Liver (tissue), 9 donors: Measurements from ENCODE around the gene PLCB1. TPM values are rescaled to one million over a fixed set of nuclear protein-coding genes. Genes with fewer than 3 reads are reported as not detected.

ENCODE experiments used
- DNase-seq: peaks from one replicate; pipeline ENCODE4 v3.0.0-alpha.2; 2017; ENCODE audit warnings: low spot score
- H3K27ac ChIP-seq, 2 donors: one replicate each; pipeline ENCODE4 v1.7.0; 2013; ENCODE audit warnings: inconsistent platforms in 2 of 2, low read length in 2 of 2, control low read depth in 1 of 2, low read depth in 1 of 2, mild to moderate bottlenecking in 1 of 2
- H3K27me3 ChIP-seq, 4 donors: one replicate each; pipeline versions ENCODE4 v1.6.1 to v1.7.0; 2013; ENCODE audit warnings: low read length in 3 of 4, inconsistent platforms in 1 of 4, mild to moderate bottlenecking in 1 of 4, moderate library complexity in 1 of 4; ENCODE audit not compliant: control insufficient read depth in 4 of 4, insufficient read depth in 4 of 4
- H3K36me3 ChIP-seq, 4 donors: one replicate each; pipeline versions ENCODE4 v1.6.1 to v1.7.0; 2013; ENCODE audit warnings: low read length in 3 of 4, mild to moderate bottlenecking in 3 of 4, low read depth in 1 of 4, moderate library complexity in 1 of 4; ENCODE audit not compliant: control insufficient read depth in 4 of 4, insufficient read depth in 3 of 4
- H3K4me1 ChIP-seq, 4 donors: one replicate each; pipeline versions ENCODE4 v1.6.1 to v1.7.0; 2013; ENCODE audit warnings: low read length in 3 of 4, mild to moderate bottlenecking in 3 of 4, moderate library complexity in 1 of 4; ENCODE audit not compliant: control insufficient read depth in 4 of 4, insufficient read depth in 4 of 4
- H3K4me3 ChIP-seq, 3 donors: one replicate each; pipeline versions ENCODE4 v1.6.1 to v1.7.0; 2013; ENCODE audit warnings: low read length in 3 of 3, control low read depth in 1 of 3, low read depth in 1 of 3, mild to moderate bottlenecking in 1 of 3
- H3K9ac ChIP-seq, 2 donors: one replicate each; pipeline ENCODE4 v1.7.0; 2013; ENCODE audit warnings: low read length in 2 of 2, mild to moderate bottlenecking in 2 of 2, moderate library complexity in 2 of 2, control low read depth in 1 of 2, low read depth in 1 of 2
- H3K9me3 ChIP-seq, 4 donors: one replicate each; pipeline versions ENCODE4 v1.6.1 to v1.7.0; 2013; ENCODE audit warnings: low read length in 3 of 4; ENCODE audit not compliant: control insufficient read depth in 4 of 4
- EGR1 ChIP-seq, 2 donors: IDR thresholded peaks; 2 replicates each; pipeline ENCODE4 v1.6.1; 2016 to 2018; ENCODE audit warnings: antibody characterized with exemption in 2 of 2, low read depth in 2 of 2
- FOXA1 ChIP-seq: IDR thresholded peaks from 2 replicates; pipeline ENCODE4 v1.6.1; 2016; ENCODE audit warnings: antibody characterized with exemption
- FOXA2 ChIP-seq: IDR thresholded peaks from 2 replicates; pipeline ENCODE4 v1.6.1; 2016; ENCODE audit warnings: antibody characterized with exemption
- GABPA ChIP-seq, 2 donors: IDR thresholded peaks in 1 of 2; conservative IDR thresholded peaks in 1 of 2; 2 replicates each; pipeline ENCODE4 v1.6.1; 2016; ENCODE audit warnings: antibody characterized with exemption in 2 of 2, mild to moderate bottlenecking in 1 of 2, moderate library complexity in 1 of 2
- HNF4A ChIP-seq, 2 donors: conservative IDR thresholded peaks; 2 replicates each; pipeline ENCODE4 v1.6.1; 2016; ENCODE audit warnings: antibody characterized with exemption in 2 of 2, mild to moderate bottlenecking in 2 of 2
- HNF4G ChIP-seq: IDR thresholded peaks from 2 replicates; pipeline ENCODE4 v1.6.1; 2016; ENCODE audit warnings: antibody characterized with exemption
- JUND ChIP-seq, 2 donors: IDR thresholded peaks; 2 replicates each; pipeline ENCODE4 v1.6.1; 2016; ENCODE audit warnings: antibody characterized with exemption in 2 of 2
- MAX ChIP-seq: IDR thresholded peaks from 2 replicates; pipeline ENCODE4 v1.6.1; 2016; ENCODE audit warnings: antibody characterized with exemption
- NR2F2 ChIP-seq: IDR thresholded peaks from 2 replicates; pipeline ENCODE4 v1.6.1; 2016; ENCODE audit warnings: antibody characterized with exemption
- RAD21 ChIP-seq, 2 donors: IDR thresholded peaks; 2 replicates each; pipeline ENCODE4 v1.6.1; 2016; ENCODE audit warnings: antibody characterized with exemption in 2 of 2, mild to moderate bottlenecking in 2 of 2
- RXRA ChIP-seq, 2 donors: IDR thresholded peaks; 2 replicates each; pipeline ENCODE4 v1.6.1; 2017 to 2018; ENCODE audit warnings: antibody characterized with exemption in 2 of 2, mild to moderate bottlenecking in 1 of 2
- SP1 ChIP-seq: IDR thresholded peaks from 2 replicates; pipeline ENCODE4 v1.6.1; 2018; ENCODE audit warnings: antibody characterized with exemption, mild to moderate bottlenecking
- TAF1 ChIP-seq: conservative IDR thresholded peaks from 2 replicates; pipeline ENCODE4 v1.6.1; 2016; ENCODE audit warnings: antibody characterized with exemption, mild to moderate bottlenecking
- YY1 ChIP-seq: IDR thresholded peaks from 2 replicates; pipeline ENCODE4 v1.6.1; 2016; ENCODE audit warnings: antibody characterized with exemption, mild to moderate bottlenecking
- ZBTB33 ChIP-seq: IDR thresholded peaks from 2 replicates; pipeline ENCODE4 v1.6.1; 2016; ENCODE audit warnings: antibody characterized with exemption
- WGBS: extraction: QIAGEN DNeasy Blood & Tissue Kit; methylation state at CpG from one replicate; pipeline ENCODE4 v1.1.7; 2013; 5-methylcytosine and 5-hydroxymethylcytosine counted together
- polyA plus RNA-seq, 2 donors: library from polyadenylated mRNA; stranded (reverse) in 1 of 2; unstranded in 1 of 2; fragments of 200-250 nt in 1 of 2; fragments of >200 nt in 1 of 2; fragmentation: Nextera tagmentation in 1 of 2; extraction: Ambion mirVana in 1 of 2; gene quantifications; one replicate each; pipeline versions ENCODE4 v1.2.1 to v1.2.3, GENCODE V29; 2013 to 2015
- total RNA-seq, 2 donors: library from RNA; depleted of rRNA; stranded (reverse); fragments of >200 nt; gene quantifications; one replicate each; pipeline ENCODE4 v1.2.3, GENCODE V29; 2014
- TF ChIP-seq, protein P1 (sequence below): IDR thresholded peaks from 2 replicates; pipeline ENCODE4 v1.6.1; 2016; ENCODE audit warnings: antibody characterized with exemption, mild to moderate bottlenecking
- TF ChIP-seq, protein P2 (sequence below): IDR thresholded peaks from 2 replicates; pipeline ENCODE4 v1.6.1; 2016; ENCODE audit warnings: antibody characterized with exemption
- donor health status: healthy.
- donor health status: healthy.
- donor health status: healthy.
- donor health status: healthy.
- donor health status: healthy.

The PLCB1 gene
- total and polyA plus RNA-seq, 4 donors, result 3.7 to 13.5 (median 5.9) TPM

- WGBS, result 56% methylated on average over 3 of the region's 3 CpGs
Observed at GRCh38 chr20:8306937-8307336, 174.9 kb downstream of the PLCB1 start.

GRCh38 chr20:8309634-8310033, 177.6 kb downstream of the PLCB1 start:
- Histone ChIP-seq H3K9me3 (no peaks in the 10 kb centered on the region), H3K9ac (no peak overlapping the region), H3K27ac (no peak overlapping the region), H3K4me1 (no peaks in the 10 kb centered on the region), H3K27me3 (no peaks in the 10 kb centered on the region), H3K4me3 (no peak overlapping the region), H3K36me3 (no peaks in the 10 kb centered on the region)
- no peak for DNase-seq
- 82% methylated on average over 5 of the region's 5 CpGs for WGBS
- TF ChIP-seq YY1, result no peak
- no peak for TF ChIP-seq SP1
- no peak for TF ChIP-seq RXRA (IDR thresholded peaks at IDR 0.05)
- no peak for TF ChIP-seq EGR1 (IDR thresholded peaks at IDR 0.05; ENCODE audit: low read depth in 2 of 2)
- no peak for TF ChIP-seq TAF1
- TF ChIP-seq, protein P1, sequence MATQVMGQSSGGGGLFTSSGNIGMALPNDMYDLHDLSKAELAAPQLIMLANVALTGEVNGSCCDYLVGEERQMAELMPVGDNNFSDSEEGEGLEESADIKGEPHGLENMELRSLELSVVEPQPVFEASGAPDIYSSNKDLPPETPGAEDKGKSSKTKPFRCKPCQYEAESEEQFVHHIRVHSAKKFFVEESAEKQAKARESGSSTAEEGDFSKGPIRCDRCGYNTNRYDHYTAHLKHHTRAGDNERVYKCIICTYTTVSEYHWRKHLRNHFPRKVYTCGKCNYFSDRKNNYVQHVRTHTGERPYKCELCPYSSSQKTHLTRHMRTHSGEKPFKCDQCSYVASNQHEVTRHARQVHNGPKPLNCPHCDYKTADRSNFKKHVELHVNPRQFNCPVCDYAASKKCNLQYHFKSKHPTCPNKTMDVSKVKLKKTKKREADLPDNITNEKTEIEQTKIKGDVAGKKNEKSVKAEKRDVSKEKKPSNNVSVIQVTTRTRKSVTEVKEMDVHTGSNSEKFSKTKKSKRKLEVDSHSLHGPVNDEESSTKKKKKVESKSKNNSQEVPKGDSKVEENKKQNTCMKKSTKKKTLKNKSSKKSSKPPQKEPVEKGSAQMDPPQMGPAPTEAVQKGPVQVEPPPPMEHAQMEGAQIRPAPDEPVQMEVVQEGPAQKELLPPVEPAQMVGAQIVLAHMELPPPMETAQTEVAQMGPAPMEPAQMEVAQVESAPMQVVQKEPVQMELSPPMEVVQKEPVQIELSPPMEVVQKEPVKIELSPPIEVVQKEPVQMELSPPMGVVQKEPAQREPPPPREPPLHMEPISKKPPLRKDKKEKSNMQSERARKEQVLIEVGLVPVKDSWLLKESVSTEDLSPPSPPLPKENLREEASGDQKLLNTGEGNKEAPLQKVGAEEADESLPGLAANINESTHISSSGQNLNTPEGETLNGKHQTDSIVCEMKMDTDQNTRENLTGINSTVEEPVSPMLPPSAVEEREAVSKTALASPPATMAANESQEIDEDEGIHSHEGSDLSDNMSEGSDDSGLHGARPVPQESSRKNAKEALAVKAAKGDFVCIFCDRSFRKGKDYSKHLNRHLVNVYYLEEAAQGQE, result no peak
- TF ChIP-seq FOXA2, result no peak
- no peak for TF ChIP-seq HNF4A (conservative IDR thresholded peaks at IDR 0.05)
- no peak for TF ChIP-seq NR2F2
- TF ChIP-seq FOXA1, result no peak
- no peak for TF ChIP-seq MAX
- TF ChIP-seq, protein P2, sequence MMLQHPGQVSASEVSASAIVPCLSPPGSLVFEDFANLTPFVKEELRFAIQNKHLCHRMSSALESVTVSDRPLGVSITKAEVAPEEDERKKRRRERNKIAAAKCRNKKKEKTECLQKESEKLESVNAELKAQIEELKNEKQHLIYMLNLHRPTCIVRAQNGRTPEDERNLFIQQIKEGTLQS, result no peak

More at GRCh38 chr20:8306937-8307336, 174.9 kb downstream of the PLCB1 start:
- Histone ChIP-seq H3K36me3 (no peaks in the 10 kb centered on the region), H3K4me1 (no peaks in the 10 kb centered on the region), H3K9ac (no peak overlapping the region), H3K4me3 (no peak overlapping the region), H3K9me3 (no peaks in the 10 kb centered on the region), H3K27me3 (no peaks in the 10 kb centered on the region), H3K27ac (no peak overlapping the region)
- TF ChIP-seq TAF1 (no peak), JUND (IDR thresholded peaks at IDR 0.05) (no peak), FOXA1 (no peak), YY1 (no peak), GABPA (IDR thresholded peaks at IDR 0.05 in 1 of 2, conservative IDR thresholded peaks at IDR 0.05 in 1 of 2) (no peak), HNF4A (conservative IDR thresholded peaks at IDR 0.05) (no peak), FOXA2 (no peak), MAX (no peak), RAD21 (IDR thresholded peaks at IDR 0.05) (no peak), ZBTB33 (no peak), RXRA (IDR thresholded peaks at IDR 0.05) (no peak), HNF4G (no peak), SP1 (no peak), NR2F2 (no peak)
- TF ChIP-seq, protein P2, result no peak
- TF ChIP-seq, protein P1, result no peak
- DNase-seq, result no peak
